Calu3 (cell line): ENCODE data around the gene CEACAM16. TPM values are rescaled to one million over a fixed set of nuclear protein-coding genes. Genes with fewer than 3 reads are reported as not detected.

Experiments used
- BruUV-seq: library from RNA; stranded (reverse); fragments of 400-500 nt; replicated peaks from 2 replicates; lab custom pipeline; 2021; lab: Mats Ljungman, UMichigan
- CTCF ChIA-PET: fragments of 300-600 bp; sonication (Branson Sonifier 250); formaldehyde crosslinking; loops from one replicate; lab custom pipeline; 2022; ENCODE audit warnings: antibody characterized with exemption; lab: Charles Lee
- DNase-seq: peaks from one replicate; pipeline ENCODE4 v3.0.0; 2022
- H3K27ac Mint-ChIP-seq: one replicate; pipeline ENCODE4 v1.8.0; 2022; ENCODE audit warnings: mixed read lengths; ENCODE audit not compliant: unreplicated experiment
- H3K27me3 Mint-ChIP-seq: one replicate; pipeline ENCODE4 v1.8.0; 2022; ENCODE audit warnings: mixed read lengths; ENCODE audit not compliant: unreplicated experiment
- H3K36me3 Mint-ChIP-seq: one replicate; pipeline ENCODE4 v1.8.0; 2022; ENCODE audit warnings: mild to moderate bottlenecking, moderate library complexity, mixed read lengths; ENCODE audit not compliant: insufficient read depth, unreplicated experiment
- H3K4me1 Mint-ChIP-seq: one replicate; pipeline ENCODE4 v1.8.0; 2022; ENCODE audit warnings: mild to moderate bottlenecking, low read depth, mixed read lengths; ENCODE audit not compliant: unreplicated experiment
- H3K4me3 Mint-ChIP-seq: one replicate; pipeline ENCODE4 v1.8.0; 2022; ENCODE audit warnings: mild to moderate bottlenecking, low read depth, moderate library complexity, mixed read lengths; ENCODE audit not compliant: unreplicated experiment
- H3K9me3 Mint-ChIP-seq: one replicate; pipeline ENCODE4 v1.8.0; 2022; ENCODE audit warnings: low read depth, mixed read lengths; ENCODE audit not compliant: unreplicated experiment
- intact Hi-C: fragments of 100-400 bp; cut with micrococcal nuclease; formaldehyde crosslinking; loops from one replicate; pipeline ENCODE4 v1.10.0; 2022; ENCODE audit not compliant: unreplicated experiment
- total RNA-seq: library from RNA; stranded (reverse); gene quantifications from 2 replicates; pipeline ENCODE4 v1.2.3, GENCODE V29; 2022
- TF ChIP-seq, protein P1 (sequence below): fragments of 200-600 bp; IDR thresholded peaks from one replicate; pipeline ENCODE4 v1.8.0; 2022; ENCODE audit warnings: antibody characterized with exemption; ENCODE audit not compliant: unreplicated experiment

The CEACAM16 gene
- total RNA-seq, 1 experiment from 2014 or later: 0.38 TPM

DNA sequence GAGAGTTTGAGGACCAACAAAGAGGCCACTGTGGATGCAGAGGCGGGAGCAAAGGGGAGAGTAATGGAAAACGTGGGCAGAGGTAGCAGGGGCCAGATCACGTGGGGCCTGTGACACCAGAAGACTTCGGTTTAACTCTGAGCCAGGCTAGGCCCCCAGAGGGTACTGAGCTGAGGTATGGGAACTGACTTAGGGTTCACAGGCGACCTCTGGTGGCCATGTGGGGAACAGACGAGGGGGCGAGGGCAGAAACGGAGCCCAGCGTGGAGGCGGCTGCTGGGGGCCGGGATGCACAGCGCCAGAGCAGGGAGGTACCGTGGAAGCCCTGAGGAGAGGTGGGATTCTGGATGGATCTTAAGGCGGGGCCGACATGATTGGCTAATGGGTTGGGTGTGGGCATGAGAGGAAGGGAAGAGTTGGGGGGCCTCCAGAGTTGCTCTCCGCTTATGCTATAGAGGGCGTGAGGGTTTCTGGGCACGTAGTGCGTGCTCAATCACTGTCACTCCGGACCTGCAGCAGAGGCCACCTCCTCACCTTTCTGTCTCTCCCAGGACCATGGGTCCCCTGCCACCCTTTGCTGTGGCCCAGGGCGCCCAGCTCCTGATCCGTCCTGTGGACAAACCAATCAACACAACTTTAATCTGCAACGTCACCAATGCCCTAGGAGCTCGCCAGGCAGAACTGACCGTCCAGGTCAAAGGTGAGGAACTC is 41.6 kb upstream of the CEACAM16 start:
- peak overlapping the region; percentile 11 for H3K4me3 Mint-ChIP-seq
- peak; percentile 77 for DNase-seq

DNA sequence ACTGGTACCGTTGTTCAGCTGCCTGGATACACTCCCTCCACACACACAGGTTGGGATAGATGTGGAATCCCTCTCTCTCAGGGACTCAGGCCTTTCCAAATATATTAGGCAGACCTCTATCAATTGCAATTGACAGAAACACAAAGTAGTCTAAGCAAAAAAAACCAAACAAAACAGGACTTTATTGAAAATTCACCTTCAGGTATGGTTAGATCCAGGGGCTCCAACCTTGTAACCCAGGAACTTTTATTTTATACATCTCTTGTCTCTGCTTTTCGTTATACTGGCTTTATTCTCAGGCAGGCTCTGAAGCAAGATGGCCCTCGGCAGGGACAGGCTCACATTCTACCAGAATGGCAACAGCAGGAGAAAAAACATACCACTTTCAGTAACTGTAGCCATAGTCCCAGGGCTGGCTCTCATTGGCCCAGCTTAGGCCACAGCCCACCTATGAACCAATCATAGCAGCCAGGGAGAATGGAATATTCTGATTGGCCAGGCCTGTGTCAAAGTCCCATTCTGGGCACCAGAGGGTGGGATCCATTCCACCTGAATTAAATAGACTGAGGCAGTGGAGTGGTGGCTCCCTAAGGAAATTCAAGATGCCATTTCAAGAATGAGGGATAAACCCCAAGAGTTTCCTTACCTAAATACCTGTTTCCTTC is 40.8 kb upstream of the CEACAM16 start:
- no TSS peak for BruUV-seq
- TF ChIP-seq, protein P1, sequence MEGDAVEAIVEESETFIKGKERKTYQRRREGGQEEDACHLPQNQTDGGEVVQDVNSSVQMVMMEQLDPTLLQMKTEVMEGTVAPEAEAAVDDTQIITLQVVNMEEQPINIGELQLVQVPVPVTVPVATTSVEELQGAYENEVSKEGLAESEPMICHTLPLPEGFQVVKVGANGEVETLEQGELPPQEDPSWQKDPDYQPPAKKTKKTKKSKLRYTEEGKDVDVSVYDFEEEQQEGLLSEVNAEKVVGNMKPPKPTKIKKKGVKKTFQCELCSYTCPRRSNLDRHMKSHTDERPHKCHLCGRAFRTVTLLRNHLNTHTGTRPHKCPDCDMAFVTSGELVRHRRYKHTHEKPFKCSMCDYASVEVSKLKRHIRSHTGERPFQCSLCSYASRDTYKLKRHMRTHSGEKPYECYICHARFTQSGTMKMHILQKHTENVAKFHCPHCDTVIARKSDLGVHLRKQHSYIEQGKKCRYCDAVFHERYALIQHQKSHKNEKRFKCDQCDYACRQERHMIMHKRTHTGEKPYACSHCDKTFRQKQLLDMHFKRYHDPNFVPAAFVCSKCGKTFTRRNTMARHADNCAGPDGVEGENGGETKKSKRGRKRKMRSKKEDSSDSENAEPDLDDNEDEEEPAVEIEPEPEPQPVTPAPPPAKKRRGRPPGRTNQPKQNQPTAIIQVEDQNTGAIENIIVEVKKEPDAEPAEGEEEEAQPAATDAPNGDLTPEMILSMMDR: no peak
- intact Hi-C loops: no loop called here
- Mint-ChIP-seq H3K4me1 (peaks cover 50% of the 10 kb centered on the region), H3K36me3 (peaks cover 98% of the 10 kb centered on the region), H3K27ac (peak overlapping the region; percentile 84), H3K4me3 (no peak overlapping the region), H3K9me3 (no peaks in the 10 kb centered on the region), H3K27me3 (no peaks in the 10 kb centered on the region)
- DNase-seq: no peak
- CTCF ChIA-PET: interaction anchor here (1.2 to 5.1 kb wide), 3 partner anchors 81 to 92 kb away, joined by 4 to 40 read pairs (median 29); no protein-coding TSS in a partner anchor

More for the DNA sequence above, 41.6 kb upstream of the CEACAM16 start:
- Mint-ChIP-seq H3K27ac (peak overlapping the region; percentile 84), H3K27me3 (no peaks in the 10 kb centered on the region), H3K4me1 (peaks cover 52% of the 10 kb centered on the region), H3K9me3 (no peaks in the 10 kb centered on the region), H3K36me3 (peaks cover 98% of the 10 kb centered on the region)
- TF ChIP-seq, protein P1: peak; percentile 96
- intact Hi-C loops: loop anchor here (1.0 kb wide), 2 partner anchors 69 to 80 kb away; no protein-coding TSS in a partner anchor
- CTCF ChIA-PET: interaction anchor here (0.5 to 5.1 kb wide), 7 partner anchors 15 to 91 kb away, joined by 3 to 40 read pairs (median 9); no protein-coding TSS in a partner anchor
- no TSS peak for BruUV-seq

DNA sequence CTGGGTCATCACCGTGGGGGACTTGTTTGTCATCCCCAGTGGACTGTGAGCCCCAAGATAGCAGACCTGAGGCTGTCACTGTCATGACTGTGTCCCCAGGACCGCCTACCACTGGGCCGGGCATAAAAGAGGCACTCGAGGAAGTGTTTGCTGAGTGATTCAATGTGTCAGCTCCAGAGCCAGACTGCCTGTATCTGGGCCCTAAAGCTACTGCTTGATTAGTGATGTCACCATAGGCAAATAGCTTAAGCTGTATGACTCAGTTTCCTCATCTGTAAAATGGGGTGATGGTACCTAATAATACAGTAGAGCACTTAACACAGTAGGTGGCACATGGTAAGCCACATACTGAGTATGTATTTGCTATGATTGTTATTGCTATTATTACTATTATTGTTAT is 38.9 kb upstream of the CEACAM16 start:
- Mint-ChIP-seq H3K4me1 (peaks cover 35% of the 10 kb centered on the region), H3K36me3 (peaks cover 96% of the 10 kb centered on the region), H3K9me3 (no peaks in the 10 kb centered on the region), H3K4me3 (no peak overlapping the region), H3K27me3 (no peaks in the 10 kb centered on the region), H3K27ac (no peak overlapping the region)
- TF ChIP-seq, protein P1: no peak
- no peak for DNase-seq
- no TSS peak for BruUV-seq
- CTCF ChIA-PET: interaction anchor here (0.8 kb wide), 1 partner anchor 64 kb away, joined by 3 read pairs; no protein-coding TSS in a partner anchor
- intact Hi-C loops: no loop called here

DNA sequence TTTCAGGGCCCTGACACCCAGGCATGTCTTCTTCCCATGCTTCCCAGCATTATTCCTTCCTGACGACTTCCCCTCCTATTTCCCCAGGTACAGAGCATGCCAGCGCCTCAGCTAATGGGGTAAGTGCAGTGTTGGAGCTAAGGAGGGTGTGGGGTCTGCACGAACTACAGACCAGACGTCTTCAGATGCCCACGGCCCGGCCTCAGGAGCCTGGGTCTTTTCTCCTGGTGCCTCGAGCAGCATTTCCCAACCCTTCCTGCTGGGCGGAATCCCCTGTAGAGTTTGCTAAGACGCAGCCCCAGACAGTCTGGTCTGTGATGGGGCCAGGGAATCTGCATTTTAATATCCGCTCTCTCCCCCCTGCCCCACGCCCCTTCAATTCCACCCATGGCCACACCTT is 37.7 kb upstream of the CEACAM16 start:
- CTCF ChIA-PET: interaction anchor here (0.9 kb wide), 1 partner anchor 34 kb away, joined by 3 read pairs; no protein-coding TSS in a partner anchor
- no peaks in the 10 kb centered on the region for H3K9me3 Mint-ChIP-seq
- BruUV-seq: no TSS peak
- H3K36me3 Mint-ChIP-seq: peaks cover 96% of the 10 kb centered on the region
- intact Hi-C loops: no loop called here
- TF ChIP-seq, protein P1: no peak
- DNase-seq: no peak
- H3K27ac Mint-ChIP-seq: peak overlapping the region; percentile 45
- no peaks in the 10 kb centered on the region for H3K27me3 Mint-ChIP-seq
- no peak overlapping the region for H3K4me3 Mint-ChIP-seq
- H3K4me1 Mint-ChIP-seq: peaks cover 25% of the 10 kb centered on the region
